BLaER1 (cell line): ENCODE results near the gene CCR8.
"Not testable (repeated sequence)": the region's sequence is repeated elsewhere in the genome, so short reads cannot be mapped to it uniquely, and the experiment has no call there.

Experiments used
- H3K27ac ChIP-seq: shearing (Covaris generic); formaldehyde crosslinking; 2 replicates; pipeline ENCODE4 v1.8.1; 2022
- H3K27me3 ChIP-seq: shearing (Covaris generic); formaldehyde crosslinking; 2 replicates; pipeline ENCODE4 v1.8.1; 2022
- H3K36me3 ChIP-seq: shearing (Covaris generic); formaldehyde crosslinking; 2 replicates; pipeline ENCODE4 v1.8.1; 2022
- H3K4me1 ChIP-seq: shearing (Covaris generic); formaldehyde crosslinking; 2 replicates; pipeline ENCODE4 v1.8.1; 2022
- H3K4me2 ChIP-seq: shearing (Covaris generic); formaldehyde crosslinking; 2 replicates; pipeline ENCODE4 v1.8.1; 2022
- H3K4me3 ChIP-seq: shearing (Covaris generic); formaldehyde crosslinking; 2 replicates; pipeline ENCODE4 v1.8.1; 2022
- H3K9ac ChIP-seq: shearing (Covaris generic); formaldehyde crosslinking; 2 replicates; pipeline ENCODE4 v1.8.1; 2022
- H3K9me3 ChIP-seq: shearing (Covaris generic); formaldehyde crosslinking; 2 replicates; pipeline ENCODE4 v1.8.1; 2022
- H4K20me1 ChIP-seq: shearing (Covaris generic); formaldehyde crosslinking; 2 replicates; pipeline ENCODE4 v1.8.1; 2022
- Cebpa-rat ChIP-seq: shearing (Covaris generic); IDR thresholded peaks from 2 replicates; pipeline ENCODE4 v1.8.1; 2022

Gene CCR8

DNA sequence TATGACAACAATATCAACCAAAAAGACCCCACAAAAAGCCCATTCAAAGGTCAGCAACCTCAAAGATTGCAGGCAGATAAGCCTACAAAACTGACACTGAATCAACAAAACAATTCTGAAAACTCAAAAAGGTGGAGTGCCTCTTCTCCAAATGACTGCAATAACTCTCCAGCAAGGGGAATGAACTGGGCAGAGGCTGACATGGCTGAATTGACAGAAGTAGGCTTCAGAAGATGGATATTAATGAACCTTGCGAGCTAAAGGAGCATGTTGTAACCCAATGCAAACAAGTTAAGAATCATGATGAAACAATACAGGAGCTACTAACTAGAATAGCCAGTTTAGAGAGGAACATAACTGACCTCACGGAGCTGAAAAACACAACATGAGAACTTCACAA, 33.3 kb downstream of the CCR8 start:
- Histone ChIP-seq H3K4me1 (peaks cover 16% of the 10 kb centered on the region), H3K4me3 (no peak overlapping the region), H3K9ac (no peak overlapping the region), H3K9me3 (no peaks in the 10 kb centered on the region), H3K36me3 (no peaks in the 10 kb centered on the region), H4K20me1 (no peaks in the 10 kb centered on the region), H3K27me3 (no peaks in the 10 kb centered on the region), H3K27ac (no peak overlapping the region), H3K4me2 (peak overlapping the region; percentile 67; the same call in 1 of the 2 replicates)
- no peak for TF ChIP-seq Cebpa-rat

DNA sequence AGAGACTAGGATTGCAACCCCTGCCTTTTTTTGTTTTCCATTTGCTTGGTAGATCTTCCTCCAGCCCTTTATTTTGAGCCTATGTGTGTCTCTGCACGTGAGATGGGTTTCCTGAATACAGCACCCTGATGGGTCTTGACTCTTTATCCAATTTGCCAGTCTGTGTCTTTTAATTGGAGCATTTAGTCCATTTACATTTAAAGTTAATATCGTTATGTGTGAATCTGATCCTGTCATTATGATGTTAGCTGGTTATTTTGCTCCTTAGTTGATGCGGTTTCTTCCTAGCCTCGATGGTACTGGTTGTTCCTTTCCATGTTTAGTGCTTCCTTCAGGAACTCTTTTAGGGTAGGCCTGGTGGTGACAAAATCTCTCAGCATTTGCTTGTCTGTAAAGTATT, 40.9 kb downstream of the CCR8 start:
- peaks cover 11% of the 10 kb centered on the region for H3K9me3 ChIP-seq
- not testable (repeated sequence) for H3K36me3 ChIP-seq, H3K4me1 ChIP-seq, H4K20me1 ChIP-seq, H3K4me2 ChIP-seq, H3K4me3 ChIP-seq, H3K9ac ChIP-seq, H3K27ac ChIP-seq, H3K27me3 ChIP-seq

DNA sequence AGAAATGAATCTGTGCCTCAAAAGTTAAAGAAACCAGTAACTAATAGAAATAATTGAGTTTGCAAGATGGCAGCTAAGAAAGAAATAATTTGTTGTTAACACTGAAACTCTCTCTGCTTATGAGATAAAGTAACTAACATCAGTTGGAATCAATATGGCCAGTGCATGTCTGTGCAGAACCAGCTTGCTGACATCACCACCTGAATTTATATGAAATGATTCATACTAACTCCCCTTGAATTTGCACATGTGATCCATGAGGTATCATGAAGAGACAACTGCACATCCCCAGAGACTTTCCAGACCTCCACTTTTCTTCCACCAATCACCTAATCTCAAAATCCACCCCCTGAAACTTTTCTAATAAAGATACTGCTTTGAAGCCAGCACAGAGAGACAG, 43.3 kb downstream of the CCR8 start:
- no peak for TF ChIP-seq Cebpa-rat

GRCh38 chr3:39376959-39377634, 47.6 kb downstream of the CCR8 start:
- Histone ChIP-seq H3K4me3 (no peak overlapping the region), H3K27ac (no peak overlapping the region), H3K27me3 (no peaks in the 10 kb centered on the region), H3K4me1 (peaks cover 16% of the 10 kb centered on the region), H3K9me3 (peaks cover 5% of the 10 kb centered on the region), H3K9ac (no peak overlapping the region), H3K4me2 (no peak overlapping the region), H4K20me1 (no peaks in the 10 kb centered on the region), H3K36me3 (no peaks in the 10 kb centered on the region)
- TF ChIP-seq Cebpa-rat = no peak

More for the DNA sequence above, 43.3 kb downstream of the CCR8 start:
- no peaks in the 10 kb centered on the region for H4K20me1 ChIP-seq
- no peak overlapping the region for H3K27ac ChIP-seq
- no peak overlapping the region for H3K9ac ChIP-seq
- peaks cover 11% of the 10 kb centered on the region for H3K9me3 ChIP-seq
- no peak overlapping the region for H3K4me2 ChIP-seq
- no peaks in the 10 kb centered on the region for H3K36me3 ChIP-seq
- H3K27me3 ChIP-seq = no peaks in the 10 kb centered on the region
- H3K4me1 ChIP-seq = no peaks in the 10 kb centered on the region
- no peak overlapping the region for H3K4me3 ChIP-seq

DNA sequence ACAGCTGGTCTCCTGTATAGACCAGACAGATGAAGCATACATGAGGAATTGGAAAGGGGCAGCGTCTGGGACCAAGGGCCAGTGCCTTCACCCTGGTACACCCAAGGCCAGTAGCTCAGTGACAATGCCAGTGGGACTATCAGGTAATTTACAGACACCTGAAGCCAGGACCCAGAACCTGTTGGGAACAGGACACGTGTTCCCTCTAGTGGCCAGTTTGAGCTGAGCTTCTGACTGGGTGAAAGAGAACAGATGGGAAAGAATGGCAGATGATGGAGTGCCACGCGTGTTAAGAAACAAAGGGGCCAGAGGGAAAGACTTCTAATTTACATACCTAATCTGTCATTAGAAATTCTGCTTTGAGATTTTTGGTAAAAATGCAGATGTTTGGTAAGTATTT, 48.6 kb downstream of the CCR8 start:
- no peak overlapping the region for H3K4me2 ChIP-seq
- H3K9ac ChIP-seq = no peak overlapping the region
- no peaks in the 10 kb centered on the region for H3K27me3 ChIP-seq
- H3K36me3 ChIP-seq = no peaks in the 10 kb centered on the region
- no peak overlapping the region for H3K27ac ChIP-seq
- no peak overlapping the region for H3K4me3 ChIP-seq
- H3K4me1 ChIP-seq = peaks cover 25% of the 10 kb centered on the region
- no peaks in the 10 kb centered on the region for H4K20me1 ChIP-seq
- TF ChIP-seq Cebpa-rat = no peak
- no peaks in the 10 kb centered on the region for H3K9me3 ChIP-seq

- TF ChIP-seq Cebpa-rat = no peak
- Histone ChIP-seq H3K4me2 (peak overlapping the region; percentile 58), H3K4me1 (peaks cover 25% of the 10 kb centered on the region), H3K4me3 (no peak overlapping the region), H3K27ac (no peak overlapping the region), H4K20me1 (peaks cover 10% of the 10 kb centered on the region), H3K9ac (no peak overlapping the region), H3K36me3 (no peaks in the 10 kb centered on the region), H3K27me3 (no peaks in the 10 kb centered on the region), H3K9me3 (no peaks in the 10 kb centered on the region)
These were observed 49.7 kb downstream of the CCR8 start for GRCh38 chr3:39378957-39379777.

- peaks cover 30% of the 10 kb centered on the region for H3K4me1 ChIP-seq
- H3K4me3 ChIP-seq = no peak overlapping the region
- H3K9ac ChIP-seq = no peak overlapping the region
- TF ChIP-seq Cebpa-rat = no peak
- H3K27ac ChIP-seq = no peak overlapping the region
- H3K27me3 ChIP-seq = no peaks in the 10 kb centered on the region
- 0 out of 2 replicates have a peak, but pooled peaks cover under 1% of the 10 kb centered on the region for H3K36me3 ChIP-seq
- H4K20me1 ChIP-seq = peaks cover 16% of the 10 kb centered on the region
- H3K9me3 ChIP-seq = no peaks in the 10 kb centered on the region
- peak overlapping the region; percentile 58 for H3K4me2 ChIP-seq
These were observed 50.3 kb downstream of the CCR8 start for GRCh38 chr3:39379778-39380155.

GRCh38 chr3:39381432-39381831, 51.9 kb downstream of the CCR8 start:
- Histone ChIP-seq H3K9ac (no peak overlapping the region), H3K4me1 (peaks cover 44% of the 10 kb centered on the region), H3K4me3 (no peak overlapping the region), H4K20me1 (peaks cover 32% of the 10 kb centered on the region), H3K36me3 (peaks cover 13% of the 10 kb centered on the region; the same call in 1 of the 2 replicates), H3K9me3 (no peaks in the 10 kb centered on the region), H3K27me3 (no peaks in the 10 kb centered on the region), H3K4me2 (no peak overlapping the region), H3K27ac (no peak overlapping the region)
- no peak for TF ChIP-seq Cebpa-rat
